Stimulated activated CD8-positive, alpha-beta memory T cell treated with anti-CD3 and anti-CD28 coated beads, Interleukin-7, amount 100 ng/mL, for 48 hours (primary cell): ENCODE data around the gene GCN1.
"Not testable (repeated sequence)": the region's sequence is repeated elsewhere in the genome, so short reads cannot be mapped to it uniquely, and the experiment has no call there.

Experiments
- DNase-seq, 2 donors: peaks; one replicate each; pipeline ENCODE4 v3.0.0-alpha.2; 2020; ENCODE audit warnings: low read depth in 1 of 2; ENCODE audit errors: extremely low read depth in 1 of 2

The GCN1 gene

GRCh38 chr12:120215766-120216735, 21.5 kb upstream of the GCN1 start:
- DNase-seq = no peak

- DNase-seq = no peak
Observed at GRCh38 chr12:120215357-120215735, 20.8 kb upstream of the GCN1 start.

GRCh38 chr12:120214626-120215356, 20.3 kb upstream of the GCN1 start:
- no peak for DNase-seq

- DNase-seq = no peak
Observed at GRCh38 chr12:120213758-120214157, 19.2 kb upstream of the GCN1 start.

- DNase-seq = not testable (repeated sequence)
Observed at GRCh38 chr12:120213182-120213581, 18.7 kb upstream of the GCN1 start.

- no peak for DNase-seq
Observed at GRCh38 chr12:120212301-120212700, 17.8 kb upstream of the GCN1 start.

- DNase-seq = no peak
Observed at GRCh38 chr12:120211904-120212283, 17.4 kb upstream of the GCN1 start.

- no peak for DNase-seq
Observed at GRCh38 chr12:120211243-120211903, 16.9 kb upstream of the GCN1 start.

- no peak for DNase-seq
Observed at GRCh38 chr12:120209851-120210250, 15.3 kb upstream of the GCN1 start.

- DNase-seq = no peak
Observed at GRCh38 chr12:120207227-120207626, 12.7 kb upstream of the GCN1 start.

GRCh38 chr12:120206781-120207180, 12.3 kb upstream of the GCN1 start:
- not testable (repeated sequence) for DNase-seq

- DNase-seq = no peak
Observed at GRCh38 chr12:120206228-120206627, 11.7 kb upstream of the GCN1 start.

GRCh38 chr12:120204171-120204570, 9.7 kb upstream of the GCN1 start:
- DNase-seq = no peak

- no peak for DNase-seq
Observed at GRCh38 chr12:120200364-120200800, 5.9 kb upstream of the GCN1 start.

- peak in 1 of 2 donors; percentile 23 for DNase-seq
Observed at GRCh38 chr12:120199595-120200306, 5.2 kb upstream of the GCN1 start.

- DNase-seq = no peak
Observed at GRCh38 chr12:120199025-120199424, 4.5 kb upstream of the GCN1 start.

GRCh38 chr12:120197542-120197887, 3.0 kb upstream of the GCN1 start:
- no peak for DNase-seq

GRCh38 chr12:120196817-120197541, 2.5 kb upstream of the GCN1 start:
- not testable (repeated sequence) for DNase-seq

GRCh38 chr12:120196363-120196762, 1.8 kb upstream of the GCN1 start:
- no peak for DNase-seq

GRCh38 chr12:120194226-120194533, 335 bp downstream of the GCN1 start:
- no peak for DNase-seq
